Neural cell (in vitro differentiated cells): Measurements from ENCODE around the gene LGALS3. TPM values are rescaled to one million over a fixed set of nuclear protein-coding genes. Genes with fewer than 3 reads are reported as not detected.

ENCODE experiments used
- H2AFZ ChIP-seq: fragments of 200-600, 300-800 bp; sonication (generic), shearing (Covaris generic); 2 replicates; pipeline ENCODE4 v1.6.0; 2014; ENCODE audit warnings: low read depth, mild to moderate bottlenecking, antibody characterized with exemption, low read length, moderate library complexity
- H3F3A ChIP-seq: fragments of 200-600 bp; shearing (Covaris generic); 2 replicates; pipeline ENCODE4 v1.6.1; 2016; ENCODE audit warnings: mild to moderate bottlenecking, moderate library complexity, mixed read lengths, antibody characterized with exemption, low read length; ENCODE audit not compliant: insufficient read depth, poor library complexity, severe bottlenecking
- H3K27ac ChIP-seq: fragments of 200-600, 300-800 bp; sonication (generic), shearing (Covaris generic); 2 replicates; pipeline ENCODE4 v1.5.1; 2014; ENCODE audit warnings: mild to moderate bottlenecking, low read length, moderate library complexity
- H3K27me3 ChIP-seq: fragments of 300-800, 200-600 bp; sonication (generic), shearing (Covaris generic); 2 replicates; pipeline ENCODE4 v1.6.0; 2014; ENCODE audit warnings: mild to moderate bottlenecking, low read depth, low read length, moderate library complexity; ENCODE audit not compliant: insufficient read depth
- H3K36me3 ChIP-seq: fragments of 300-800, 200-600 bp; sonication (generic), shearing (Covaris generic); 2 replicates; pipeline ENCODE4 v1.5.1; 2014; ENCODE audit warnings: mild to moderate bottlenecking, antibody characterized with exemption, low read length, moderate library complexity; ENCODE audit not compliant: insufficient read depth
- H3K4me2 ChIP-seq: fragments of 300-800, 200-600 bp; sonication (generic), shearing (Covaris generic); 2 replicates; pipeline ENCODE4 v1.6.0; 2014; ENCODE audit warnings: mild to moderate bottlenecking, low read length
- H3K4me3 ChIP-seq: fragments of 300-800, 200-600 bp; sonication (generic), shearing (Covaris generic); 2 replicates; pipeline ENCODE4 v1.5.1; 2014; ENCODE audit warnings: mild to moderate bottlenecking, low read length, moderate library complexity
- H3K79me2 ChIP-seq: fragments of 200-600 bp; shearing (Covaris generic); replicated peaks from 2 replicates; pipeline ENCODE4 v1.6.0; 2014; ENCODE audit warnings: mild to moderate bottlenecking, low read length, moderate library complexity; ENCODE audit not compliant: insufficient read depth
- H3K9ac ChIP-seq: fragments of 300-800, 200-600 bp; sonication (generic), shearing (Covaris generic); 2 replicates; pipeline ENCODE4 v1.6.1; 2016; ENCODE audit warnings: mild to moderate bottlenecking, low read length, mixed read lengths
- H3K9me2 ChIP-seq: fragments of 200-600 bp; shearing (Covaris generic); 2 replicates; pipeline ENCODE4 v1.6.1; 2016; ENCODE audit warnings: mild to moderate bottlenecking, low read length, mixed read lengths; ENCODE audit not compliant: insufficient read depth
- H3K9me3 ChIP-seq: fragments of 200-600, 300-800 bp; sonication (generic), shearing (Covaris generic); 2 replicates; pipeline ENCODE4 v1.6.1; 2016; ENCODE audit warnings: mild to moderate bottlenecking, mixed run types, low read length, moderate library complexity, mixed read lengths
- H4K20me1 ChIP-seq: fragments of 200-600 bp; shearing (Covaris generic); 2 replicates; pipeline ENCODE4 v1.6.1; 2016; ENCODE audit warnings: mild to moderate bottlenecking, mixed run types; ENCODE audit not compliant: insufficient read depth
- EP300 ChIP-seq: fragments of 450-650 bp; conservative IDR thresholded peaks from 2 replicates; pipeline ENCODE4 v1.6.1; 2014; ENCODE audit warnings: antibody characterized with exemption, mild to moderate bottlenecking, moderate library complexity; ENCODE audit not compliant: poor library complexity, severe bottlenecking
- EZH2 ChIP-seq: fragments of 200-600, 300-800 bp; shearing (Covaris generic), sonication (generic); IDR thresholded peaks from 2 replicates; pipeline ENCODE4 v1.6.1; 2014; ENCODE audit warnings: antibody characterized with exemption, low read length, borderline replicate concordance, mild to moderate bottlenecking; ENCODE audit not compliant: insufficient read depth, poor library complexity, severe bottlenecking
- MXI1 ChIP-seq: fragments of 450-650 bp; conservative IDR thresholded peaks from 2 replicates; pipeline ENCODE4 v1.6.1; 2014; ENCODE audit warnings: antibody characterized with exemption, mild to moderate bottlenecking; ENCODE audit not compliant: poor library complexity, severe bottlenecking
- POLR2AphosphoS5 ChIP-seq: IDR thresholded peaks from 2 replicates; pipeline ENCODE4 v1.6.1; 2012
- RAD21 ChIP-seq: fragments of 450-650 bp; conservative IDR thresholded peaks from 2 replicates; pipeline ENCODE4 v1.6.1; 2014; ENCODE audit warnings: antibody characterized with exemption, mild to moderate bottlenecking, moderate library complexity
- REST ChIP-seq: IDR thresholded peaks from 2 replicates; pipeline ENCODE4 v1.6.1; 2012; ENCODE audit warnings: borderline replicate concordance
- SMC3 ChIP-seq: fragments of 450-650 bp; conservative IDR thresholded peaks from 2 replicates; pipeline ENCODE4 v1.6.1; 2014; ENCODE audit warnings: antibody characterized with exemption, mild to moderate bottlenecking, moderate library complexity; ENCODE audit not compliant: poor library complexity
- TAF1 ChIP-seq: IDR thresholded peaks from 2 replicates; pipeline ENCODE4 v1.6.1; 2012; ENCODE audit warnings: low read depth
- polyA plus RNA-seq: library from polyadenylated mRNA; depleted of rRNA; stranded (reverse); fragments of >200 nt; gene quantifications from 2 replicates; pipeline ENCODE4 v1.2.3, GENCODE V29; 2014
- TF ChIP-seq, protein P1 (sequence below): fragments of 450-650 bp; IDR thresholded peaks from 2 replicates; pipeline ENCODE4 v1.5.1; 2014; ENCODE audit warnings: antibody characterized with exemption, mild to moderate bottlenecking, moderate library complexity; ENCODE audit not compliant: poor library complexity, severe bottlenecking

The LGALS3 gene
- polyA plus RNA-seq, 1 donor from 2014 or later = 0.12 TPM

GRCh38 chr14:55105991-55106390 is 23.1 kb upstream of the LGALS3 start:
- Histone ChIP-seq H3K9me2 (no peaks in the 10 kb centered on the region), H3K4me3 (no peak overlapping the region), H4K20me1 (no peaks in the 10 kb centered on the region), H3K4me2 (no peak overlapping the region), H2AFZ (no peak overlapping the region), H3K27me3 (no peaks in the 10 kb centered on the region), H3F3A (peaks cover 3% of the 10 kb centered on the region), H3K9me3 (peaks cover 5% of the 10 kb centered on the region), H3K79me2 (no peaks in the 10 kb centered on the region), H3K27ac (no peak overlapping the region), H3K9ac (no peak overlapping the region), H3K36me3 (no peaks in the 10 kb centered on the region)
- no peak for TF ChIP-seq REST
- TF ChIP-seq, protein P1, sequence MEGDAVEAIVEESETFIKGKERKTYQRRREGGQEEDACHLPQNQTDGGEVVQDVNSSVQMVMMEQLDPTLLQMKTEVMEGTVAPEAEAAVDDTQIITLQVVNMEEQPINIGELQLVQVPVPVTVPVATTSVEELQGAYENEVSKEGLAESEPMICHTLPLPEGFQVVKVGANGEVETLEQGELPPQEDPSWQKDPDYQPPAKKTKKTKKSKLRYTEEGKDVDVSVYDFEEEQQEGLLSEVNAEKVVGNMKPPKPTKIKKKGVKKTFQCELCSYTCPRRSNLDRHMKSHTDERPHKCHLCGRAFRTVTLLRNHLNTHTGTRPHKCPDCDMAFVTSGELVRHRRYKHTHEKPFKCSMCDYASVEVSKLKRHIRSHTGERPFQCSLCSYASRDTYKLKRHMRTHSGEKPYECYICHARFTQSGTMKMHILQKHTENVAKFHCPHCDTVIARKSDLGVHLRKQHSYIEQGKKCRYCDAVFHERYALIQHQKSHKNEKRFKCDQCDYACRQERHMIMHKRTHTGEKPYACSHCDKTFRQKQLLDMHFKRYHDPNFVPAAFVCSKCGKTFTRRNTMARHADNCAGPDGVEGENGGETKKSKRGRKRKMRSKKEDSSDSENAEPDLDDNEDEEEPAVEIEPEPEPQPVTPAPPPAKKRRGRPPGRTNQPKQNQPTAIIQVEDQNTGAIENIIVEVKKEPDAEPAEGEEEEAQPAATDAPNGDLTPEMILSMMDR = no peak
- TF ChIP-seq RAD21 = no peak
- no peak for TF ChIP-seq POLR2AphosphoS5
- TF ChIP-seq SMC3 = no peak
- no peak for TF ChIP-seq EZH2
- TF ChIP-seq TAF1 = no peak
- TF ChIP-seq MXI1 = no peak
- TF ChIP-seq EP300 = no peak

DNA sequence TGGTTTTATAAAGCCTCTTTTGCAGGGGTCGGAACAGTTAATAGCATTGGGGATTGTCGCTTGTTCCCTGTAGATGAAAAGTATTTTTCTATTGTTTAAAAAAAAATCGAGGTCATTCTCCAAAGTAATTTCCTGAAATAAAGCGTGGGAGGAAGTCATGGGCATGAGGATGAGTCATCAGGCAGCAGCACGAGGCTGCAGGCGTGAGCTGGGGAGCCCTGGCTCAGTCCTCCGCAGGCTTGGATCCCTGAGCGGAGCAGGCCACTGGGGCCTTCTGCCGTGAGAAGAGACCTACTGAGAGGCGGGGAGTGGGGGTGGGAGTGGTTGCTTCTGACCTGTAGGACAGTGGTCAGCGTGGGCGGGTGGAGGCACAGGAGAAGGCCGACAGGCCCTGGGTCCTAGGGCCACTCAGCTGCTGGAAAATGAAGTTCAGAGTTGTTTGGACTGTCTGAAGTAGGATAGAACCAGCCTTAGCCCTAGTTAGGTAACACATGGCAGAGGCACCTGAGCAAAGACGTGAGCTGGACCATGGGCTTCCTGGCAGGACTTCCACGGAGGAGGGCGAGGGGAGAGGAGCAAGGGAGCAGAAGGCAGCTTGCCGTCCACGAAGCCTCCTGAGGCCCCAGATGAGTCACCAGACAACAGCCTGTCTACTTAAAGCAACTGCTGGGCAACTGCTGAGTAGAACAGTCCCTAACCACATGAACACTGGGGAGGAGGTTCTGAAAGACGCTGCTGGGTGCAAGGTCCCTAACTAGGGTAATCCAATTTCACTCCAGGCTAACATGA is 21.1 kb upstream of the LGALS3 start:
- H3K4me2 ChIP-seq = no peak overlapping the region
- no peak overlapping the region for H3K9ac ChIP-seq
- TF ChIP-seq, protein P1 = no peak
- TF ChIP-seq EP300 (no peak), EZH2 (no peak), POLR2AphosphoS5 (no peak), REST (no peak), MXI1 (no peak), SMC3 (no peak), TAF1 (no peak), RAD21 (no peak)
- H3K36me3 ChIP-seq = no peaks in the 10 kb centered on the region
- H3K79me2 ChIP-seq = no peaks in the 10 kb centered on the region
- H3K9me3 ChIP-seq = peaks cover 5% of the 10 kb centered on the region
- no peaks in the 10 kb centered on the region for H4K20me1 ChIP-seq
- H2AFZ ChIP-seq = no peak overlapping the region
- H3K4me3 ChIP-seq = no peak overlapping the region
- no peak overlapping the region for H3K27ac ChIP-seq
- H3K9me2 ChIP-seq = no peaks in the 10 kb centered on the region
- H3F3A ChIP-seq = no peaks in the 10 kb centered on the region
- no peaks in the 10 kb centered on the region for H3K27me3 ChIP-seq
